GM12878 (cell line): ENCODE measurements around the gene PTPRN2.

ENCODE experiments used
- BACH1 ChIP-seq: fragments of 450-650 bp; IDR thresholded peaks from 2 replicates; pipeline ENCODE4 v1.6.1; 2017; ENCODE audit warnings: mild to moderate bottlenecking, borderline replicate concordance
- CEBPB ChIP-seq, 2 experiments: fragments of 150-350 bp in 1 of 2; IDR thresholded peaks; 2 replicates each; pipeline ENCODE4 v1.6.1; 2012 to 2014; ENCODE audit warnings: low read depth in 2 of 2, low read length in 2 of 2, borderline replicate concordance in 1 of 2, inconsistent platforms in 1 of 2
- CREM ChIP-seq: IDR thresholded peaks from 2 replicates; pipeline ENCODE4 v1.6.1; 2014; ENCODE audit warnings: antibody characterized with exemption, low read depth
- CTCF ChIP-seq, 3 experiments: IDR thresholded peaks in 2 of 3; conservative IDR thresholded peaks in 1 of 3; 2 replicates each; pipeline ENCODE4 v1.5.1; 2011; ENCODE audit warnings: low read depth in 3 of 3, low read length in 3 of 3, mild to moderate bottlenecking in 3 of 3, control low read depth in 2 of 3, moderate library complexity in 2 of 3, inconsistent platforms in 1 of 3, mixed read lengths in 1 of 3; ENCODE audit not compliant: control insufficient read depth in 2 of 3, insufficient read depth in 1 of 3; ENCODE audit errors: extremely low read depth in 1 of 3
- EGR1 ChIP-seq, 2 experiments: IDR thresholded peaks; 1 replicate in 1 of 2; 2 replicates in 1 of 2; pipeline ENCODE4 v1.6.1; 2011 to 2012; ENCODE audit warnings: low read depth in 2 of 2, low read length in 2 of 2, borderline replicate concordance in 1 of 2, mild to moderate bottlenecking in 1 of 2, moderate library complexity in 1 of 2
- EZH2 ChIP-seq: IDR thresholded peaks from 2 replicates; pipeline ENCODE4 v1.6.1; 2012; ENCODE audit warnings: low read depth, mild to moderate bottlenecking, control low read depth, inconsistent platforms, low read length, borderline replicate concordance; ENCODE audit not compliant: control insufficient read depth
- JUND ChIP-seq: IDR thresholded peaks from 2 replicates; pipeline ENCODE4 v1.6.1; 2012; ENCODE audit warnings: low read depth, mild to moderate bottlenecking, low read length, improper control_type of control experiment, moderate library complexity
- NBN ChIP-seq: fragments of 450-650 bp; IDR thresholded peaks from 2 replicates; pipeline ENCODE4 v1.6.1; 2016
- RCOR1 ChIP-seq: conservative IDR thresholded peaks from 2 replicates; pipeline ENCODE4 v1.6.1; 2012; ENCODE audit warnings: low read depth, low read length, improper control_type of control experiment
- RFX5 ChIP-seq: IDR thresholded peaks from 2 replicates; pipeline ENCODE4 v1.6.1; 2011; ENCODE audit warnings: low read depth, low read length, improper control_type of control experiment
- TCF12 ChIP-seq: IDR thresholded peaks from 2 replicates; pipeline ENCODE4 v1.6.1; 2011; ENCODE audit warnings: low read depth, mild to moderate bottlenecking, low read length
- YBX1 ChIP-seq: fragments of 450-650 bp; IDR thresholded peaks from 2 replicates; pipeline ENCODE4 v1.6.1; 2016; ENCODE audit warnings: antibody characterized with exemption
- ZNF592 ChIP-seq: fragments of 450-650 bp; IDR thresholded peaks from 2 replicates; pipeline ENCODE4 v1.6.1; 2017; ENCODE audit warnings: mild to moderate bottlenecking, moderate library complexity
- ZNF687 ChIP-seq: fragments of 450-650 bp; IDR thresholded peaks from 2 replicates; pipeline ENCODE4 v1.6.1; 2017; ENCODE audit warnings: mild to moderate bottlenecking, moderate library complexity

GRCh38 chr7:157568106-157568769, 1019.4 kb downstream of the PTPRN2 start:
- no peak for TF ChIP-seq CREM
- no peak for TF ChIP-seq EGR1 (IDR thresholded peaks at IDR 0.05; ENCODE audit: borderline replicate concordance in 1 of 2, low read depth in 2 of 2, low read length in 2 of 2)
- TF ChIP-seq EZH2 = no peak
- TF ChIP-seq CEBPB (IDR thresholded peaks at IDR 0.05; ENCODE audit: borderline replicate concordance in 1 of 2, low read depth in 2 of 2, low read length in 2 of 2) = no peak
- TF ChIP-seq YBX1 = no peak
- TF ChIP-seq ZNF592 = no peak
- TF ChIP-seq CTCF (IDR thresholded peaks at IDR 0.05 in 2 of 3, conservative IDR thresholded peaks at IDR 0.05 in 1 of 3; ENCODE audit: control insufficient read depth in 2 of 3, extremely low read depth in 1 of 3, insufficient read depth in 1 of 3, low read depth in 3 of 3, low read length in 3 of 3) = no peak
- TF ChIP-seq RCOR1 = no peak
- no peak for TF ChIP-seq RFX5
- TF ChIP-seq JUND = no peak
- TF ChIP-seq BACH1 = no peak
- no peak for TF ChIP-seq NBN
- TF ChIP-seq ZNF687 = no peak
- TF ChIP-seq TCF12 = no peak
